HEK293 (cell line): ENCODE measurements around the gene GSG1L.

ENCODE experiments used
- HOXD13 ChIP-seq: sonication (generic); formaldehyde crosslinking; IDR thresholded peaks from 2 replicates; pipeline ENCODE4 v1.8.0; 2022; ENCODE audit warnings: missing genetic modification reagents, borderline replicate concordance
- ZNF114 ChIP-seq: fragments of 450-650 bp; formaldehyde crosslinking; IDR thresholded peaks from 2 replicates; pipeline ENCODE4 v1.5.0; 2017; ENCODE audit warnings: missing biosample characterization, missing genetic modification characterization
- TF ChIP-seq, protein P1 (sequence below): fragments of 450-650 bp; formaldehyde crosslinking; IDR thresholded peaks from 2 replicates; pipeline ENCODE4 v1.5.1; 2016; ENCODE audit warnings: missing biosample characterization, missing genetic modification characterization

DNA sequence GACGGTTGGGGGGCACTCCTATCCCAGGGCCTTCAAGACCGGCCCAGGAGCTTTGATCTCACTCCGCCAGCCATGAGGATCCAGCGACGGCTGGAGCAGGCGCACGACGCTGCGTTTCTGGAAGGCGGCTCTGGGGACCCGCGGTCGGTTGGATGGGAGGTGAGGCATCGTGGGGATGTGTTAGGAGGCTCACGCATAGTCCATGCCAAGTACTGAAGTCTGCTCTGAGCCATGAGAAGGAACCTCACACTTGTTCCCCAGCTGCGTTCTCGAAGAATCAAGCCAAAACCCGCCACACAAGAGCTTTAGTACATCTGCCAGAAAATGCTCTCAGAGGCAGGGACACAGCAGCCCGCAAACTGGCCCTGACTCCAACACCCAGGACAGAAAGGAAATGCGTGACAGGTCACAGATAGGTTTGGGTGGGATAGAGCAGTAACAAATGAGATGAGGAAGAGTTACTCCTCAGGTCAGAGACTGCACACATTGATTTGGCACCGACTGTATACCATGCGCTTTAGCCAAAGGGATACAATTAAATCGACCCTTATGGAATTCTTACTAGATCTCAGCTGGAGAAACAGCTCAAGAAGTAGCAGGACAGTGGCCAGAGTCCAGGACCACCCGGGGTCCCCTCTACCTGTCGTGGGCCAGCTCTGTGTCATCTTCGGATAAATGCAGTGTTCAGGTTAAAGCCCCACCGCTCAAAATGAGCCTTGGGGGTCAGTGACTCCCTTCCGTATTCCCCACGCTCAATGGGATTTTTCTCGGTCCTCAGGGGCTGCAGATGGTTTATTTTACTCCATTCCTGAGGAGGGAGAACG is 6.7 kb upstream of the GSG1L start:
- TF ChIP-seq, protein P1, sequence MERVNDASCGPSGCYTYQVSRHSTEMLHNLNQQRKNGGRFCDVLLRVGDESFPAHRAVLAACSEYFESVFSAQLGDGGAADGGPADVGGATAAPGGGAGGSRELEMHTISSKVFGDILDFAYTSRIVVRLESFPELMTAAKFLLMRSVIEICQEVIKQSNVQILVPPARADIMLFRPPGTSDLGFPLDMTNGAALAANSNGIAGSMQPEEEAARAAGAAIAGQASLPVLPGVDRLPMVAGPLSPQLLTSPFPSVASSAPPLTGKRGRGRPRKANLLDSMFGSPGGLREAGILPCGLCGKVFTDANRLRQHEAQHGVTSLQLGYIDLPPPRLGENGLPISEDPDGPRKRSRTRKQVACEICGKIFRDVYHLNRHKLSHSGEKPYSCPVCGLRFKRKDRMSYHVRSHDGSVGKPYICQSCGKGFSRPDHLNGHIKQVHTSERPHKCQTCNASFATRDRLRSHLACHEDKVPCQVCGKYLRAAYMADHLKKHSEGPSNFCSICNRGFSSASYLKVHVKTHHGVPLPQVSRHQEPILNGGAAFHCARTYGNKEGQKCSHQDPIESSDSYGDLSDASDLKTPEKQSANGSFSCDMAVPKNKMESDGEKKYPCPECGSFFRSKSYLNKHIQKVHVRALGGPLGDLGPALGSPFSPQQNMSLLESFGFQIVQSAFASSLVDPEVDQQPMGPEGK (tag by site-specific recombination): no peak
- TF ChIP-seq HOXD13 (no peak), ZNF114 (no peak)
